Thoracic aorta (tissue), 2 donors: Measurements from ENCODE around the gene MYLK. TPM values are rescaled to one million over a fixed set of nuclear protein-coding genes. Genes with fewer than 3 reads are reported as not detected.

Experiments used
- ATAC-seq: fragments of 150-250 bp; one replicate; pipeline ENCODE4 v1.8.0; 2017; ENCODE audit warnings: low read depth; ENCODE audit not compliant: insufficient number of reproducible peaks, low FRiP score
- DNase-seq: peaks from one replicate; pipeline ENCODE4 v3.0.0-alpha.2; 2020; ENCODE audit warnings: low spot score
- H3K27ac ChIP-seq, 2 donors: fragments of 200-600 bp; sonication (generic); 1 replicate in 1 of 2; 2 replicates in 1 of 2; pipeline ENCODE4 v1.5.1; 2016; ENCODE audit warnings: mild to moderate bottlenecking in 2 of 2, moderate library complexity in 2 of 2
- H3K27me3 ChIP-seq: fragments of 200-600 bp; sonication (generic); replicated peaks from 2 replicates; pipeline ENCODE4 v1.6.0; 2016; ENCODE audit warnings: mild to moderate bottlenecking; ENCODE audit not compliant: insufficient read depth
- H3K36me3 ChIP-seq: fragments of 200-600 bp; sonication (generic); one replicate; pipeline ENCODE4 v1.5.1; 2016
- H3K4me1 ChIP-seq, 2 donors: fragments of 200-600 bp; sonication (generic); 1 replicate in 1 of 2; 2 replicates in 1 of 2; pipeline versions ENCODE4 v1.5.1 to v1.6.0; 2016; ENCODE audit warnings: low read depth in 2 of 2, mild to moderate bottlenecking in 1 of 2; ENCODE audit not compliant: control insufficient read depth in 1 of 2
- H3K4me3 ChIP-seq: fragments of 200-600 bp; sonication (generic); 2 replicates; pipeline ENCODE4 v1.5.1; 2016; ENCODE audit warnings: mild to moderate bottlenecking
- H3K9me3 ChIP-seq: fragments of 200-600 bp; sonication (generic); 2 replicates; pipeline ENCODE4 v1.5.1; 2016
- total RNA-seq, 2 donors: library from RNA; depleted of rRNA; stranded (reverse); fragments of >200 nt; gene quantifications; one replicate each; pipeline versions ENCODE4 v1.1.0 to v1.2.3, GENCODE V29; 2016
- TF ChIP-seq, protein P1 (sequence below): fragments of 200-600 bp; sonication (generic); IDR thresholded peaks from one replicate; pipeline ENCODE4 v1.5.1; 2019; ENCODE audit warnings: antibody characterized with exemption

MYLK gene
- total RNA-seq, 2 donors from 2014 or later = 483 to 563 TPM

DNA sequence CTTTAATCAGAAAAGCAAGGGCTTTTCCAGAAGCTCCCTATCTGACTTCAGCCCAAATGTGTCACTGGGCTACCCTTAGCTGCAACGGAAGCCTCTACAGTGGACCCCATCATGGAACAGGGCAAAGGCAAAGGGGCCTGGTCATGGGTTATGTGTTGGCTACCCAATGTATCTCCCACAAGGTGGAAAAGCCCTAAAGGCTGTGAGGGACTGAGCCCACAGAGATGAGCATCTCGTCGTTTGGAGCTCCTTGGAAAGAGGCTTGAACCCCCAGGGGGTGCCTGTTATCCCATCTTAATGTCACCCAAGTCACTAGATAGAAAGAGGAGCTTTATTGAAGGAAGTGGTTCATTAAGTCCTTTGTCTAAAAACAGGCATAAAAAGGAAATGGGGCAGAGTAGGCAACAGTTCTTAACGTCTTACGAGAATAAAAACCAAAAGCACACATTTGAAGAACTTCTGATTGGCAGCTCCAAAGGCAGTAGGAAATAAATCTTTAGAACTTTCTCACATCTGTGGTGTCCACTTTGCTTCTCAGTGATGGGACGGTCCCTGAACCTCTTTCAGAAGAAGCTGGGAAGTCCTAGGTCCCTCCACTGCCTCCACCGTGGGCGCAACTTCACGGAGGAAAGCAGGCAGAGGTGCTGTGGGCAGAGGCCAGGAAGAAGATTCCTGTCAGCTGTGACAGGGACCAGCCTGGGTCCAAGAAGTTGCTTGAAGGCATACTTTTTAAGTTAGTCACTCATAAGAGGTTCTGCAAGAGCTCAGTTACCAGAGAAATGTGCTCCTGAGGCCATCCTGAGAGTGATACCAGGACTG lies 93.7 kb downstream of the MYLK start:
- DNase-seq (no peak), ATAC-seq (no peak)
- Histone ChIP-seq H3K36me3 (peaks cover 8% of the 10 kb centered on the region), H3K27ac (no peak overlapping the region), H3K27me3 (no peaks in the 10 kb centered on the region), H3K4me1 (peaks cover 5 to 35% of the 10 kb centered on the region in 2 donors), H3K9me3 (no peaks in the 10 kb centered on the region), H3K4me3 (no peak overlapping the region)
- TF ChIP-seq, protein P1, sequence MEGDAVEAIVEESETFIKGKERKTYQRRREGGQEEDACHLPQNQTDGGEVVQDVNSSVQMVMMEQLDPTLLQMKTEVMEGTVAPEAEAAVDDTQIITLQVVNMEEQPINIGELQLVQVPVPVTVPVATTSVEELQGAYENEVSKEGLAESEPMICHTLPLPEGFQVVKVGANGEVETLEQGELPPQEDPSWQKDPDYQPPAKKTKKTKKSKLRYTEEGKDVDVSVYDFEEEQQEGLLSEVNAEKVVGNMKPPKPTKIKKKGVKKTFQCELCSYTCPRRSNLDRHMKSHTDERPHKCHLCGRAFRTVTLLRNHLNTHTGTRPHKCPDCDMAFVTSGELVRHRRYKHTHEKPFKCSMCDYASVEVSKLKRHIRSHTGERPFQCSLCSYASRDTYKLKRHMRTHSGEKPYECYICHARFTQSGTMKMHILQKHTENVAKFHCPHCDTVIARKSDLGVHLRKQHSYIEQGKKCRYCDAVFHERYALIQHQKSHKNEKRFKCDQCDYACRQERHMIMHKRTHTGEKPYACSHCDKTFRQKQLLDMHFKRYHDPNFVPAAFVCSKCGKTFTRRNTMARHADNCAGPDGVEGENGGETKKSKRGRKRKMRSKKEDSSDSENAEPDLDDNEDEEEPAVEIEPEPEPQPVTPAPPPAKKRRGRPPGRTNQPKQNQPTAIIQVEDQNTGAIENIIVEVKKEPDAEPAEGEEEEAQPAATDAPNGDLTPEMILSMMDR = no peak

- H3K4me3 ChIP-seq = no peak overlapping the region
- H3K36me3 ChIP-seq = peaks cover 8% of the 10 kb centered on the region
- no peak for DNase-seq
- TF ChIP-seq, protein P1 = no peak
- H3K9me3 ChIP-seq = no peaks in the 10 kb centered on the region
- H3K27me3 ChIP-seq = no peaks in the 10 kb centered on the region
- H3K4me1 ChIP-seq = peaks cover 5 to 28% of the 10 kb centered on the region in 2 donors
- H3K27ac ChIP-seq = no peak overlapping the region
- no peak for ATAC-seq
These were observed 94.4 kb downstream of the MYLK start for GRCh38 chr3:123789760-123790159.

- no peak for DNase-seq
- Histone ChIP-seq H3K9me3 (no peaks in the 10 kb centered on the region), H3K27me3 (no peaks in the 10 kb centered on the region), H3K4me1 (peaks cover 5 to 27% of the 10 kb centered on the region in 2 donors), H3K36me3 (peaks cover 8% of the 10 kb centered on the region), H3K27ac (peak overlapping the region; percentile 4), H3K4me3 (no peak overlapping the region)
- no peak for ATAC-seq
- TF ChIP-seq, protein P1 = no peak
These were observed 95.0 kb downstream of the MYLK start for GRCh38 chr3:123789160-123789559.

GRCh38 chr3:123788710-123789109 lies 95.4 kb downstream of the MYLK start:
- no peaks in the 10 kb centered on the region for H3K27me3 ChIP-seq
- H3K9me3 ChIP-seq = no peaks in the 10 kb centered on the region
- peak overlapping the region; percentile 4 for H3K27ac ChIP-seq
- DNase-seq = no peak
- H3K4me1 ChIP-seq = peaks cover 9 to 32% of the 10 kb centered on the region in 2 donors
- no peak for ATAC-seq
- no peak overlapping the region for H3K4me3 ChIP-seq
- TF ChIP-seq, protein P1 = no peak
- peaks cover 8% of the 10 kb centered on the region for H3K36me3 ChIP-seq

- no peaks in the 10 kb centered on the region for H3K27me3 ChIP-seq
- DNase-seq = no peak
- no peak for ATAC-seq
- no peaks in the 10 kb centered on the region for H3K9me3 ChIP-seq
- TF ChIP-seq, protein P1 = no peak
- peaks cover 24 to 43% of the 10 kb centered on the region in 2 donors for H3K4me1 ChIP-seq
- H3K4me3 ChIP-seq = no peak overlapping the region
- H3K36me3 ChIP-seq = peaks cover 4% of the 10 kb centered on the region
- H3K27ac ChIP-seq = no peak overlapping the region
These were observed 97.0 kb downstream of the MYLK start for GRCh38 chr3:123787133-123787532.
